Gastrocnemius medialis (tissue), 4 donors: ENCODE measurements around the gene TMIGD1.

ENCODE experiments used
- CTCF ChIP-seq, 5 experiments: fragments of 450-650 bp in 3 of 5; fragments of 200-600 bp in 2 of 5; sonication (generic) in 2 of 5; IDR thresholded peaks in 4 of 5; conservative IDR thresholded peaks in 1 of 5; 1 replicate in 4 of 5; 2 replicates in 1 of 5; pipeline ENCODE4 v1.5.1; 2016 to 2019; ENCODE audit warnings: antibody characterized with exemption in 5 of 5, mild to moderate bottlenecking in 3 of 5, moderate library complexity in 3 of 5
- POLR2A ChIP-seq, 2 donors: fragments of 450-650 bp; IDR thresholded peaks; one replicate each; pipeline ENCODE4 v1.6.1; 2017; ENCODE audit warnings: antibody characterized with exemption in 2 of 2, mild to moderate bottlenecking in 2 of 2, moderate library complexity in 2 of 2

DNA sequence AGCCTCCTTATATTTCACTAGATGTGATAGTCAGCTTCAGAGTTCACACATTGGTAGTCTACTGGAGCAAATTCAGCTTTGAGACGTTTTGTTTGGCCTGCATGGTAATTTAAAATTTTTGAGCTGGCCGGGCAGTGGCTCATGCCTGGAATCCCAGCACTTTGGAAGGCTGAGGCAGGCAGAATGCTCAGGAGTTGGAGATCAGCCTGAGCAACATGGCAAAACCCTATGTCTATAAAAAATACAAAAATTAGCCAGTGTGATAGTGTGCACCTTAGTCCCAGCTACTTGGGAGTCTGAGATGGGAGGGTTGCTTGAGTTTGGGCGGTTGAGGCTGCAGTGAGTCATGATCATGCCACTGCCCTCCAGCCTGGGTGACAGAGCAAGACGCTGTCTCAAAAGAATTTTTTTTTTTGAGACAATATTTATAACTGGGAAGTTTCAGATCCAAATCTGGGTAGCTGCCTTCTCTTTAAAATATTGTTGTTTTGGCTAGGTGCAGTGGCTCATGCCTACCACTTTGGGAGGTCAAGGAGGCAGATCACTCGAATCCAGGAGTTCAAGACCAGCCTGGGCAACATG lies 37.3 kb downstream of the TMIGD1 start:
- TF ChIP-seq POLR2A (IDR thresholded peaks at IDR 0.05) = no peak
- TF ChIP-seq CTCF (IDR thresholded peaks at IDR 0.05 in 4 of 5, conservative IDR thresholded peaks at IDR 0.05 in 1 of 5) = no peak
